K562 (cell line): ENCODE data around the gene APBA2. TPM values are rescaled to one million over a fixed set of nuclear protein-coding genes. Genes with fewer than 3 reads are reported as not detected.

ENCODE experiments used
- ATAC-seq: fragments of 200-7000 bp; cut with Tn5 transposase; 3 replicates; pipeline ENCODE4 v1.9.1; 2020; ENCODE audit warnings: moderate library complexity
- BruUV-seq: library from RNA; stranded (reverse); fragments of 400-500 nt; replicated peaks from 2 replicates; lab custom pipeline; 2021; lab: Mats Ljungman, UMichigan
- CTCF ChIA-PET: fragments of 300-600 bp; formaldehyde crosslinking; extraction: SDS; loops from one replicate; lab custom pipeline; 2021; ENCODE audit warnings: low intra/inter-chr PET ratio; lab: Yijun Ruan, JAX
- POLR2A ChIA-PET: fragments of 300-600, 350-650 bp; sonication (Branson Sonifier 250); formaldehyde crosslinking; extraction: SDS; loops from one replicate; lab custom pipeline; 2021; ENCODE audit warnings: antibody characterized with exemption, inconsistent platforms; lab: Yijun Ruan, JAX
- DNase-seq, 4 experiments: peaks; one replicate each; pipeline versions ENCODE4 v3.0.0 to v3.0.0-alpha.2; 2011 to 2018; ENCODE audit warnings: low spot score in 3 of 4, mixed read lengths in 3 of 4; ENCODE audit errors: extremely low read depth in 1 of 4
- FAIRE-seq: peaks from 2 replicates; lab custom pipeline; 2011; peaks lifted over from hg19 to GRCh38; lab: Jason Lieb, UNC
- H2AFZ ChIP-seq: 2 replicates; pipeline ENCODE4 v1.6.0; 2011; ENCODE audit warnings: low read depth, low read length, control low read depth, inconsistent platforms
- H3K27ac ChIP-seq: fragments of 200-600 bp; 3 replicates; pipeline ENCODE4 v1.8.0; 2011; ENCODE audit warnings: low read depth, mild to moderate bottlenecking, control low read depth, inconsistent platforms, low read length, moderate library complexity, mixed read lengths; ENCODE audit errors: extremely low read depth
- H3K27me3 ChIP-seq, 2 experiments: fragments of 300-600 bp in 1 of 2; 2 replicates in 1 of 2; 3 replicates in 1 of 2; pipeline versions ENCODE4 v1.6.0 to v1.8.0; 2011; ENCODE audit warnings: inconsistent platforms in 2 of 2, low read length in 2 of 2, mild to moderate bottlenecking in 1 of 2, mixed read lengths in 1 of 2, moderate library complexity in 1 of 2; ENCODE audit not compliant: control insufficient read depth in 2 of 2, insufficient read depth in 2 of 2
- H3K36me3 ChIP-seq: fragments of 300-600 bp; 3 replicates; pipeline ENCODE4 v1.8.0; 2011; ENCODE audit warnings: mild to moderate bottlenecking, low read length, inconsistent platforms; ENCODE audit not compliant: control insufficient read depth, insufficient read depth
- H3K4me1 ChIP-seq, 2 experiments: fragments of 200-600 bp in 1 of 2; replicated peaks in 1 of 2; 2 replicates in 1 of 2; 3 replicates in 1 of 2; pipeline versions ENCODE4 v1.5.1 to v1.8.0; 2011; ENCODE audit warnings: inconsistent platforms in 2 of 2, low read length in 2 of 2, mild to moderate bottlenecking in 1 of 2, mixed read lengths in 1 of 2, moderate library complexity in 1 of 2; ENCODE audit not compliant: control insufficient read depth in 2 of 2, insufficient read depth in 2 of 2
- H3K4me2 ChIP-seq: 2 replicates; pipeline ENCODE4 v1.6.1; 2011; ENCODE audit warnings: low read length, control low read depth, inconsistent platforms, mixed read lengths; ENCODE audit not compliant: insufficient read depth
- H3K4me3 ChIP-seq: fragments of 200-600 bp; sonication (generic), shearing (Covaris generic); 2 replicates; pipeline ENCODE4 v1.5.1; 2016; ENCODE audit warnings: control low read depth, inconsistent platforms
- H3K79me2 ChIP-seq: fragments of 200-600 bp; 3 replicates; pipeline ENCODE4 v1.8.0; 2011; ENCODE audit warnings: low read length, inconsistent platforms; ENCODE audit not compliant: control insufficient read depth, insufficient read depth
- H3K9ac ChIP-seq, 2 experiments: 2 replicates each; pipeline versions ENCODE4 v1.6.0 to v1.6.1; 2011; ENCODE audit warnings: low read depth in 2 of 2, low read length in 2 of 2, control low read depth in 1 of 2, inconsistent platforms in 1 of 2, mild to moderate bottlenecking in 1 of 2, mixed read lengths in 1 of 2; ENCODE audit not compliant: insufficient read depth in 1 of 2
- H3K9me1 ChIP-seq: one replicate; pipeline ENCODE4 v1.6.0; 2011; ENCODE audit warnings: inconsistent platforms, mild to moderate bottlenecking, low read length, moderate library complexity; ENCODE audit not compliant: control insufficient read depth, insufficient read depth
- H3K9me3 ChIP-seq: replicated peaks from 2 replicates; pipeline ENCODE4 v1.5.1; 2011; ENCODE audit warnings: low read depth, low read length, inconsistent platforms; ENCODE audit not compliant: control insufficient read depth, insufficient read depth
- H4K20me1 ChIP-seq: replicated peaks from 2 replicates; pipeline ENCODE4 v1.6.1; 2011; ENCODE audit warnings: low read length, inconsistent platforms, mixed read lengths; ENCODE audit not compliant: control insufficient read depth, insufficient read depth
- BRF1 ChIP-seq: IDR thresholded peaks from 3 replicates; pipeline ENCODE4 v1.6.1; 2011; ENCODE audit warnings: borderline replicate concordance, mild to moderate bottlenecking; ENCODE audit not compliant: insufficient read length; ENCODE audit errors: extremely low read depth
- ETV6 ChIP-seq, 3 experiments: fragments of 150-350 bp in 1 of 3; sonication (generic) in 1 of 3; formaldehyde crosslinking in 1 of 3; IDR thresholded peaks; 2 replicates each; pipeline versions ENCODE4 v1.6.1 to v1.8.0; 2014 to 2022; ENCODE audit warnings: borderline replicate concordance in 2 of 3, low read depth in 2 of 3, antibody characterized with exemption in 1 of 3, low read length in 1 of 3, mild to moderate bottlenecking in 1 of 3, missing genetic modification reagents in 1 of 3
- GATA2 ChIP-seq: sonication (generic); formaldehyde crosslinking; IDR thresholded peaks from 2 replicates; pipeline ENCODE4 v1.4.0; 2020; ENCODE audit warnings: mild to moderate bottlenecking, missing genetic modification reagents
- MYBL2 ChIP-seq, 2 experiments: fragments of 450-650 bp in 1 of 2; sonication (generic) in 1 of 2; formaldehyde crosslinking in 1 of 2; IDR thresholded peaks; 2 replicates each; pipeline versions ENCODE4 v1.6.1 to v1.8.1; 2017 to 2022; ENCODE audit warnings: borderline replicate concordance in 1 of 2, inconsistent platforms in 1 of 2, low read depth in 1 of 2, mild to moderate bottlenecking in 1 of 2, missing genetic modification reagents in 1 of 2, moderate library complexity in 1 of 2
- NUFIP1 ChIP-seq: fragments of 450-650 bp; IDR thresholded peaks from 2 replicates; pipeline ENCODE4 v1.6.1; 2018; ENCODE audit not compliant: partially characterized antibody
- RAD51 ChIP-seq: fragments of 450-650 bp; IDR thresholded peaks from 2 replicates; pipeline ENCODE4 v1.7.1; 2016; ENCODE audit warnings: low read depth, mild to moderate bottlenecking, borderline replicate concordance
- RB1 ChIP-seq: fragments of 450-650 bp; IDR thresholded peaks from 2 replicates; pipeline ENCODE4 v1.6.1; 2017; ENCODE audit warnings: low read depth, mild to moderate bottlenecking
- RBM39 ChIP-seq: fragments of 200-400 bp; formaldehyde crosslinking; optimal IDR thresholded peaks from 2 replicates; pipeline ENCODE3; 2018; ENCODE audit warnings: low read depth, low read length
- RFX7 ChIP-seq: fragments of 250-450 bp; sonication (Bioruptor Pico); IDR thresholded peaks from 2 replicates; pipeline ENCODE4 v1.5.1; 2021; ENCODE audit warnings: mild to moderate bottlenecking
- TSC22D4 ChIP-seq: fragments of 450-650 bp; IDR thresholded peaks from 2 replicates; pipeline ENCODE4 v1.6.1; 2016; ENCODE audit warnings: missing genetic modification characterization, missing biosample characterization, control low read depth
- ZC3H8 ChIP-seq: fragments of 450-650 bp; IDR thresholded peaks from 2 replicates; pipeline ENCODE4 v1.6.1; 2017
- ZKSCAN8 ChIP-seq: fragments of 200-800 bp; sonication (Bioruptor generic); IDR thresholded peaks from 2 replicates; pipeline ENCODE4 v1.6.1; 2016; ENCODE audit warnings: missing genetic modification characterization, missing compliant biosample characterization
- WGBS: fragments of 100-300 bp; shearing (Covaris generic); methylation state at CpG from one replicate; pipeline ENCODE4 v1.1.6; 2016; ENCODE audit warnings: low coverage, mixed read lengths; ENCODE audit not compliant: insufficient coverage; ENCODE audit errors: missing lambda C conversion rate; 5-methylcytosine and 5-hydroxymethylcytosine counted together
- in situ Hi-C: fragments of 300-500 bp; cut with MboI; formaldehyde crosslinking; loops from 4 replicates; pipeline ENCODE4 v1.15.0; 2018; ENCODE audit warnings: inconsistent platforms, mixed read lengths
- intact Hi-C: fragments of 100-400 bp; cut with micrococcal nuclease; formaldehyde crosslinking; loops from 2 replicates; pipeline ENCODE4 v1.14.2; 2022
- polyA plus RNA-seq, 8 experiments: library from polyadenylated mRNA; depleted of rRNA in 4 of 8; stranded (reverse) in 5 of 8; unstranded in 3 of 8; fragments of >200 nt; fragmentation: Nextera tagmentation in 2 of 8; fragmentation: Illumina TruSeq in 1 of 8; extraction: Ambion mirVana in 2 of 8; extraction: Trizol in 1 of 8; gene quantifications; 2 replicates each; pipeline versions ENCODE4 v1.2.1 to v1.2.3, GENCODE V29; 2011 to 2014; ENCODE audit warnings: inconsistent platforms in 1 of 8, missing spikeins in 1 of 8
- total RNA-seq, 7 experiments: library from RNA; depleted of rRNA in 6 of 7; stranded (reverse); fragments of >200 nt in 6 of 7; fragmentation: Illumina TruSeq in 2 of 7; extraction: Trizol in 2 of 7; gene quantifications; 2 replicates each; pipeline versions ENCODE4 v1.2.1 to v1.2.3, GENCODE V29; 2011 to 2021; ENCODE audit warnings: low replicate concordance in 1 of 7

The APBA2 gene
- total and polyA plus RNA-seq, 9 of the 15 experiments (the other 6 are each of a cell fraction or from before 2014, with no cell fraction given), result 0.24 to 40.9 (median 25.2) TPM

GRCh38 chr15:29127506-29128430 lies 242.0 kb downstream of the APBA2 start:
- no peak overlapping the region for H3K4me3 ChIP-seq
- H4K20me1 ChIP-seq, result peaks cover 15% of the 10 kb centered on the region
- no peaks in the 10 kb centered on the region for H3K9me1 ChIP-seq
- FAIRE-seq (no peak), ATAC-seq (no peak; the same call in 2 of the 3 replicates), DNase-seq (no peak)
- BruUV-seq, result no TSS peak
- ChIA-PET POLR2A (interaction anchor here (0.5 to 1.0 kb wide), 2 partner anchors 12 to 65 kb away, joined by 3 read pairs; no protein-coding TSS in a partner anchor), CTCF (no interaction called here)
- no peaks in the 10 kb centered on the region for H3K9me3 ChIP-seq
- H3K27ac ChIP-seq, result no peak overlapping the region
- H2AFZ ChIP-seq, result no peak overlapping the region
- no peaks in the 10 kb centered on the region for H3K79me2 ChIP-seq
- no peak overlapping the region for H3K9ac ChIP-seq
- 7% methylated on average over 18 of the region's 19 CpGs for WGBS
- H3K4me1 ChIP-seq, result peaks cover 7 to 45% of the 10 kb centered on the region in 2 experiments; a peak in 4 of 5 replicates
- intact Hi-C loops (no loop called here), in situ Hi-C loops (no loop called here)
- H3K36me3 ChIP-seq, result no peaks in the 10 kb centered on the region
- no peak for TF ChIP-seq GATA2 (CRISPR knock-in tag)
- no peak for TF ChIP-seq RBM39
- TF ChIP-seq RB1, result no peak
- no peak for TF ChIP-seq BRF1
- TF ChIP-seq TSC22D4, result no peak
- no peak for TF ChIP-seq RAD51
- no peak for TF ChIP-seq RFX7 (CRISPR knock-in tag)
- TF ChIP-seq ZC3H8, result no peak
- TF ChIP-seq ETV6 (IDR thresholded peaks at IDR 0.05; ENCODE audit: borderline replicate concordance in 1 of 2, low read depth in 2 of 2, low read length in 1 of 2), result no peak
- TF ChIP-seq ETV6 (CRISPR knock-in tag; IDR thresholded peaks at IDR 0.05; ENCODE audit: borderline replicate concordance), result no peak
- no peak for TF ChIP-seq NUFIP1
- no peak for TF ChIP-seq ZKSCAN8 (CRISPR knock-in tag)
- TF ChIP-seq MYBL2 (IDR thresholded peaks at IDR 0.05; ENCODE audit: low read depth), result no peak
- no peak for TF ChIP-seq MYBL2 (CRISPR knock-in tag; IDR thresholded peaks at IDR 0.05; ENCODE audit: borderline replicate concordance)
- no peak overlapping the region for H3K4me2 ChIP-seq
- peaks cover 11 to 35% of the 10 kb centered on the region in 2 experiments; a peak in 4 of 5 replicates for H3K27me3 ChIP-seq
